ENCODE measurements around the gene PTX4.
"Not testable (repeated sequence)": the region's sequence is repeated elsewhere in the genome, so short reads cannot be mapped to it uniquely, and the experiment has no call there.

The PTX4 gene

DNA sequence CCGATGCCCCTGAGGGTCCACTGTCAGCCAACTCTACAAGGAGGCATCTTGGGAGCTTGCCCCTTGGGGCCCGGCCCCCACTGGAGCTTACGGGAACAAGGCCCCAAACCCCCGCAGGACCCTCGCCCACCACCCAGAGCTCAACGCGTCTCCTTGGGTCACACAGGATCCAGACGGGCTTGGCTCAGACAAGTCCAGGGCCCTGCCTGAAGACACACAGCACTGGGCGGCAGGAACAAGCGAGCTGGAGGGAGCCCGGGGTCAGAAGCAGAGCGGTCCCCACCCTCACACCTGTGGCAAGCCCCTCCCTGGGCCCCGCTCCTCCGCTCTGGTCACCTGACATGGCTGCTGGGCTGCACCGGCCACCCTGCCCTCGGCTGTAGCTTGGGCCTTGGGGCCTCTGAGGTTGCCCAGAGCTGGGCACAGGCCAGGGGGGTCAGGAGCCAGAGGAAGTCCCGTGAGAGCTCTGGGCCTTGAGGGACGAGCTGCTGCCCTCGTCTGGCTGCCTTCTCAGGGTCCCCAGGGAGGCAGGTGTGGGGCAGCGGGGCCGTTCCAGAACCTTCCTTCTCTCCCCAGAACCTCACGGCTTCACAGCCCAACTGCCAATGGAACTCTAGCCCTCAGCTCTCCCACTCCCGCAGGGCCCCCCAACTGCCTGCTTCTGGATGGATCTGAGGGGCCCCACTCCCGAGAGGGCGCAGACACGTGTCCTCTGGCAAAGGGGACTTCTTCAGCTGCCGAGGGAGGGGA lies 44.6 kb downstream of the PTX4 start, which contains the start of gene CCDC154:
Gene CCDC154 (minus strand): TSS at position 577 of the 750 bp plus-strand sequence. CDS start 234 bp downstream, at position 343.
- no peak within 1 kb of the TSS for H3K4me3 ChIP-seq (ENCODE audit: control insufficient read depth, low read depth, low read length)
- TF ChIP-seq, protein P1, sequence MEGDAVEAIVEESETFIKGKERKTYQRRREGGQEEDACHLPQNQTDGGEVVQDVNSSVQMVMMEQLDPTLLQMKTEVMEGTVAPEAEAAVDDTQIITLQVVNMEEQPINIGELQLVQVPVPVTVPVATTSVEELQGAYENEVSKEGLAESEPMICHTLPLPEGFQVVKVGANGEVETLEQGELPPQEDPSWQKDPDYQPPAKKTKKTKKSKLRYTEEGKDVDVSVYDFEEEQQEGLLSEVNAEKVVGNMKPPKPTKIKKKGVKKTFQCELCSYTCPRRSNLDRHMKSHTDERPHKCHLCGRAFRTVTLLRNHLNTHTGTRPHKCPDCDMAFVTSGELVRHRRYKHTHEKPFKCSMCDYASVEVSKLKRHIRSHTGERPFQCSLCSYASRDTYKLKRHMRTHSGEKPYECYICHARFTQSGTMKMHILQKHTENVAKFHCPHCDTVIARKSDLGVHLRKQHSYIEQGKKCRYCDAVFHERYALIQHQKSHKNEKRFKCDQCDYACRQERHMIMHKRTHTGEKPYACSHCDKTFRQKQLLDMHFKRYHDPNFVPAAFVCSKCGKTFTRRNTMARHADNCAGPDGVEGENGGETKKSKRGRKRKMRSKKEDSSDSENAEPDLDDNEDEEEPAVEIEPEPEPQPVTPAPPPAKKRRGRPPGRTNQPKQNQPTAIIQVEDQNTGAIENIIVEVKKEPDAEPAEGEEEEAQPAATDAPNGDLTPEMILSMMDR (conservative IDR thresholded peaks at IDR 0.05; ENCODE audit: control insufficient read depth, insufficient read depth, low read depth, low read length), result no peak
- no peak for DNase-seq (ENCODE audit: low read depth)

DNA sequence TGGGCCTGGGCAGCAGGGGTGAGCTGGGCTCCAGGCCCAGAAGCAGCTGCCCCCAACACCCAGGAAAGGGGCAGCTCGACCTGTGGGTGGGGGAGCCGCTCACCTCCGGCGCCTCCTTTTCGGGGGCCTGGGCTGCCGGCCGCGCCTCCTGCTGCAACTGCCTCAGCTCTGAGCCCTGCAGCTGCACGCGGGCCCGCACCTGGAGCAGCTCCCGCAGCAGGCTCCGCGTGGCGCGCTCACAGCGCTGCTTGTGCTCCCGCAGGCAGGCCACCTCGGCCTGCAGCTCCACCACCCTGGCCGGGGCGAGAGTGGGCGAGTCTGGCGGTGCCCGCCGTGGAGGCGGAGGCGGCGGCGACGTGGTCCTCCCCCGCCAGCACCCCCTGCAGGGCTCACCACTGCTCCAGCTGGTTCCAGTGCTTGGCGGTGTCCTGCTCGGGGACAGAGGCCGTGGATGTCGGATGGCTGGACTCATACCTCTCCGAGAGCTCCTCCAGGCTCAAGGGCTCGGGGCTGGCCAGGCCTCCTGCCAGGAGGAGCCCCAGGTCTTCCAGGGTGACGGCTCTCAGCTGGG lies 45.3 kb downstream of the PTX4 start:
- no peak overlapping the region for H3K4me3 ChIP-seq (ENCODE audit: control insufficient read depth, low read depth, low read length)
- no peak for DNase-seq (ENCODE audit: low read depth)
- TF ChIP-seq, protein P1 (conservative IDR thresholded peaks at IDR 0.05; ENCODE audit: control insufficient read depth, insufficient read depth, low read depth, low read length), result no peak

DNA sequence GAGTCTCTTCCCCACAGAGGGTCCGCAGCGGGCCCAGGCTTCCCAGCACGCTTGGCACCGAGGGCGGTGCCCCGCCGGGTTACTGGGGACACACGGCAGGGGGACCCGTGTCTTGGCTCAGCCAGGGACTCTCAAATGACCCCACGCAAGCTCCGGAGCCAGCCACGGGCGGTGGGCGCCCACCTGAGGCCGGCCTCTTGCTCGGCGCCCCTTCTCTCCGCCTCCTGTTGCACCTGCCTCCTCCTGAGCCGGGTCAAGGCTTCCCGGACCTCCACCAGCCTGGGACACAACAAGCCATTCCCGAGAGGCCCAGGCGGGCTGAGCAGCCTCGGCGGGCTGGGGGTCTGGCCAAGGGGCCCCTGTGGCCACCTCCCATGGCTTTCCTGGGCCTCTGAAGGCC lies 46.0 kb downstream of the PTX4 start:
- H3K4me3 ChIP-seq (ENCODE audit: control insufficient read depth, low read depth, low read length), result no peak overlapping the region
- no peak for DNase-seq (ENCODE audit: low read depth)
- TF ChIP-seq, protein P1 (conservative IDR thresholded peaks at IDR 0.05; ENCODE audit: control insufficient read depth, insufficient read depth, low read depth, low read length), result no peak

DNA sequence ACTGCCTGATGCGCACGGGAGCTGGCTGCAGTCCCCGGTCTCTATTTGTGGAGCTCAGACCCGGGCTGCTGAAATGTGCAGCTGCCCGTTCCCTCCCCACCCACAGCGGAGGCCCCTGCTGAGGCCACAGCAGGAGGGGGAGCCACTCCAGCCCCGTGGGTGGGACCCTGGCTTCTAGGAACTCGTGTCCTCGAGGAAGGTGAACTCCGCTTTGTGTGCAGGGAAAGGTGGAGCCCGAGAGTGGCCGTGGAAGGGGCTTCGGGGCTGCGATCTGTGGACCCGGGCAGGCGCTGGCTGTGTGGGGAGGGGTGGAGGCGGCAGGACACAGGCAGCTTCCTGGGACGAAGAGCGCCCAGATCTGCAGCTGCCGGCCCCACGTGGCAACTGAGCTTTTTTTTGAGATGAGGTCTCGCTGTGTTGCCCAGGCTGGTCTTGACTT lies 47.3 kb downstream of the PTX4 start:
- H3K4me3 ChIP-seq (ENCODE audit: control insufficient read depth, low read depth, low read length), result no peak overlapping the region
- TF ChIP-seq, protein P1 (conservative IDR thresholded peaks at IDR 0.05; ENCODE audit: control insufficient read depth, insufficient read depth, low read depth, low read length), result no peak
- DNase-seq (ENCODE audit: low read depth), result no peak

DNA sequence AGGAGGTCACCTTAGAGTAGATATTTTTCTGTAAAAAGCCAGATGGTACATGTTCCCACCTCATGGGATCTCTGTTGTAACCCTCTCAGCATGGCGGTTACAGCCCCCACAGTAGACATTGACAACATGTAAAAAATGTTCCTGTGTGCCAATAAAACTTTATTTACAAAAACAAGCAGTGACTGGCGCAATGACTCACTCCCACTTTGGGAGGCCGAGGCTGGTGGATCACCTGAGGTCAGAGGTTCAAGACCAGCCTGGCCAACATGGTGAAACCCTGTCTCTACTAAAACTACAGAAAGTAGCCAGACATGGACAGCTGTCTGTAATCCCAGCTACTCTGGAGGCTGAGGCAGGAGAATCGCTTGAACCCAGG lies 49.1 kb downstream of the PTX4 start:
- DNase-seq (ENCODE audit: low read depth); H3K4me3 ChIP-seq (ENCODE audit: control insufficient read depth, low read depth, low read length): not testable (repeated sequence)

DNA sequence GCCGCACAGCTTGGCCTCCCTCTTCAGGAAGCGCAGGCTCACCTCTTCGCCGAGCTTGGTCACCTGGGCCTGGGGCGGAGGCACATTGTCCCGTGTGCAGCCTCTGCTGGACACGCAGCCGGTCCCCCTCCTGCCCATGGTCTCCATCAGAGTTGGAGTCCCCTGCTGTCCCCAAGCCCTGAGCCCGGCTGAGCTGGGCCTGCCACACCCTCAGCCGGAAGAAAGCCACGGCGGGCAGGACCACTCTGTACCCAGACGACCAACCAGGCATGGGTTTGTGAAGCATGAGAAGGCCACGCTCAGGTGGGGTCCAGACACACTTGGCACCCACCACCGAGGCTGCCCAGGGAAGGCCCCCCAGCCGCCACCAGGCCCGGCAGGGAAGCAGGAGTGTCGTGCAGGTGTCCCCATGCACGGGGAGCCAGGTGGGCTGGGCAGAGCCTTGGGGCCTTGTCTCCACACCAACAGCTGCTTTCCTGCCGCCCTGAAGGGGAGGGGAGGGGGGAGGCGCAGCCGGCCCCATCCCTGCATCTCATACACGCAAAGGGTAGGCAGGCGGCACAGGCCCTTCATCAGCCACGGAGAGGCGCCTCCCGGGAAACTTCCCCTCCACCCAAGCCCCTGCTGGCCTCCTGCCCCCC lies 49.6 kb downstream of the PTX4 start:
- no peak for DNase-seq (ENCODE audit: low read depth)
- TF ChIP-seq, protein P1 (conservative IDR thresholded peaks at IDR 0.05; ENCODE audit: control insufficient read depth, insufficient read depth, low read depth, low read length), result no peak
- H3K4me3 ChIP-seq (ENCODE audit: control insufficient read depth, low read depth, low read length), result no peak overlapping the region

All from fibroblast of mammary gland (primary cell).